Ovary (tissue), 3 donors: ENCODE data around the gene GATAD2A.

Experiments used
- POLR2A ChIP-seq: fragments of 450-650 bp; IDR thresholded peaks from one replicate; pipeline ENCODE4 v1.6.1; 2017; ENCODE audit warnings: antibody characterized with exemption, mild to moderate bottlenecking, moderate library complexity
- TF ChIP-seq, protein P1 (sequence below), 3 donors: fragments of 450-650 bp in 2 of 3; fragments of 200-600 bp in 1 of 3; IDR thresholded peaks; one replicate each; pipeline versions ENCODE4 v1.5.1 to v1.8.0; 2016 to 2022; ENCODE audit warnings: antibody characterized with exemption in 3 of 3, mild to moderate bottlenecking in 1 of 3
- donor health status: DM: no; HTN: no; CAD: no.

DNA sequence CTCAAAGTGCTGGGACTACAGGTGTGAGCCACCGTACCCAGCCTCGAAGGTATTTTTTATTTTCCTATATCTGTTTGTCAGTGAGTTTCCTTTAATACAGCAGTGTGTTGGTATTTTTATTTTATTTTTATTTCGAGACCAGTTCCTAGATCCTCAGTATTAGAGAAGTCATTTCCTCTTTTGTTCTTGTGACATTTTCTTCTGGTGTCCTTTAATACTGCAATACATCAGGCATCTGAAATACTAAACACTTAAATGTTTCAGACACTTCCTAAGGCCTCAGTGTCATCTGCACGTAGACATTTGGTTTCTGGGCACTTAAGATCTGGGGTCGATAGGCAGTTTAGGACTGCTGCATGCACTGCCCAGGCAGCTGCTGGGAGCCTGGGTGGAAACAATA is 22.5 kb downstream of the GATAD2A start:
- TF ChIP-seq, protein P1, sequence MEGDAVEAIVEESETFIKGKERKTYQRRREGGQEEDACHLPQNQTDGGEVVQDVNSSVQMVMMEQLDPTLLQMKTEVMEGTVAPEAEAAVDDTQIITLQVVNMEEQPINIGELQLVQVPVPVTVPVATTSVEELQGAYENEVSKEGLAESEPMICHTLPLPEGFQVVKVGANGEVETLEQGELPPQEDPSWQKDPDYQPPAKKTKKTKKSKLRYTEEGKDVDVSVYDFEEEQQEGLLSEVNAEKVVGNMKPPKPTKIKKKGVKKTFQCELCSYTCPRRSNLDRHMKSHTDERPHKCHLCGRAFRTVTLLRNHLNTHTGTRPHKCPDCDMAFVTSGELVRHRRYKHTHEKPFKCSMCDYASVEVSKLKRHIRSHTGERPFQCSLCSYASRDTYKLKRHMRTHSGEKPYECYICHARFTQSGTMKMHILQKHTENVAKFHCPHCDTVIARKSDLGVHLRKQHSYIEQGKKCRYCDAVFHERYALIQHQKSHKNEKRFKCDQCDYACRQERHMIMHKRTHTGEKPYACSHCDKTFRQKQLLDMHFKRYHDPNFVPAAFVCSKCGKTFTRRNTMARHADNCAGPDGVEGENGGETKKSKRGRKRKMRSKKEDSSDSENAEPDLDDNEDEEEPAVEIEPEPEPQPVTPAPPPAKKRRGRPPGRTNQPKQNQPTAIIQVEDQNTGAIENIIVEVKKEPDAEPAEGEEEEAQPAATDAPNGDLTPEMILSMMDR (IDR thresholded peaks at IDR 0.05) = no peak
- no peak for TF ChIP-seq POLR2A
